GM10266 (cell line): ENCODE results near the gene VTN.

ENCODE experiments used
- DNase-seq: peaks from one replicate; pipeline ENCODE4 v3.0.0; 2012; ENCODE audit errors: extremely low spot score
- TF ChIP-seq, protein P1 (sequence below): IDR thresholded peaks from 2 replicates; pipeline ENCODE4 v1.5.1; 2012; ENCODE audit warnings: mild to moderate bottlenecking, low read depth; ENCODE audit not compliant: control insufficient read depth, insufficient read depth; ENCODE audit errors: missing control alignments

Gene VTN

DNA sequence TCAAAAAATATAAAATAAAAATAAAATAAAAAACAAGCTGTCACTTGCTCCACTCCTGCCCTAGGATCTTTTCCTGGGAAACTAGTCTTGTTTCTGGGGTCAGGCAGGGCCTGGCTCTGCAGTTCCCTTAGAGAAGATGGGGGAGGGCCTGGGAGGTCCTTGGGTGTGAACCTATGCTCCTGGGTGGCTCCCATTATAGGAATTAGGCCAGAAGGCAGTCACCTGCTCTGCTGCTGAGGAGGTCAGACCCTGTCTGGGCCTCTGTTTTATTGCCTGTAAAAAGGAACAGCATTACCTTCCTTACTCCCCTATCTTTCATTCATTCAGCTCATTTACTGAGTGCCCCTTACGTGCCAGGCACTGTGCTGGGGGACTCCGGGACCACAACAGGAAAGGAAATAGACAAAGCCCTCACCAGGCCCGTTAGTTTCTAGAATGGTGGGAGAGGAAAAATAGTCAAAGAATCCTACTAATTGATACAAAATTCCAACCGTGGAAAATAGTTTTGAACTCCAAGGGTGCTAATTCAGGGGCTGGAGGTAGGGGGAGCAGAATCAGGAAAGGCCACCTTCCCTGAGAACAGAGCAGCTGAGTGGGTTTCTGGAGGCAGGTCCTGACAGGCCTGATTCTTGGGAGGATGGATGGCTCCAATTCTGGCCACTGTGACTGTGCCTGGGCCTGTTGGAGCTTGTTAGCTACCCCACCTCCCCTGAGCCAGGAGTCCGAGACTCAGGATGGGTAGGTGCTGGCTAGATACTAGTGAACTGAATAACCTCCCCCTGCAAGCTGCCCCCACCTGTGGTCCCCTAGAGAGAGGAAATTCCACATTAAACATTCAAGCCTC is 37.2 kb upstream of the VTN start:
- DNase-seq, result no peak
- TF ChIP-seq, protein P1, sequence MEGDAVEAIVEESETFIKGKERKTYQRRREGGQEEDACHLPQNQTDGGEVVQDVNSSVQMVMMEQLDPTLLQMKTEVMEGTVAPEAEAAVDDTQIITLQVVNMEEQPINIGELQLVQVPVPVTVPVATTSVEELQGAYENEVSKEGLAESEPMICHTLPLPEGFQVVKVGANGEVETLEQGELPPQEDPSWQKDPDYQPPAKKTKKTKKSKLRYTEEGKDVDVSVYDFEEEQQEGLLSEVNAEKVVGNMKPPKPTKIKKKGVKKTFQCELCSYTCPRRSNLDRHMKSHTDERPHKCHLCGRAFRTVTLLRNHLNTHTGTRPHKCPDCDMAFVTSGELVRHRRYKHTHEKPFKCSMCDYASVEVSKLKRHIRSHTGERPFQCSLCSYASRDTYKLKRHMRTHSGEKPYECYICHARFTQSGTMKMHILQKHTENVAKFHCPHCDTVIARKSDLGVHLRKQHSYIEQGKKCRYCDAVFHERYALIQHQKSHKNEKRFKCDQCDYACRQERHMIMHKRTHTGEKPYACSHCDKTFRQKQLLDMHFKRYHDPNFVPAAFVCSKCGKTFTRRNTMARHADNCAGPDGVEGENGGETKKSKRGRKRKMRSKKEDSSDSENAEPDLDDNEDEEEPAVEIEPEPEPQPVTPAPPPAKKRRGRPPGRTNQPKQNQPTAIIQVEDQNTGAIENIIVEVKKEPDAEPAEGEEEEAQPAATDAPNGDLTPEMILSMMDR, result no peak

DNA sequence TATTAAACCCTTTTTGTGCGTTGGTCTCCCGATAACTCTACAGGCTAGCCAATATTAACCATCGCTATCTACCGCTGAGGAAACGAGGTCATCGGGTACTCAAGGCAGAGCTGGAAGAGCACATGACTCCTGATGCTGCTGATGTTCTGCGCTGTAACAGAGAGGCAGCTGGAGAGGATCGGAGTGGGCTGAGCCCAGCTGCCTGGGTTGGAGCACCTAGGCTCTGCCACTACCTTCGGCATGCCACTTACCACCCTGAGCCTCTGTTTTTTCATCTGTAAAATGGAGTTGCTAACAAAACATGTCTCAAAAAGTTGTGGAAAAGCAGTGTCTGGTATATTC is 36.3 kb upstream of the VTN start:
- DNase-seq, result no peak
- TF ChIP-seq, protein P1, result no peak

GRCh38 chr17:28405632-28406472 is 35.7 kb upstream of the VTN start, which contains the start of gene SLC46A1:
Gene SLC46A1, minus strand, starts transcription at chr17:28406212. Its CDS starts 98 bp downstream, at chr17:28406114.
- DNase-seq, result peak; percentile 89
- TF ChIP-seq, protein P1, result no peak

DNA sequence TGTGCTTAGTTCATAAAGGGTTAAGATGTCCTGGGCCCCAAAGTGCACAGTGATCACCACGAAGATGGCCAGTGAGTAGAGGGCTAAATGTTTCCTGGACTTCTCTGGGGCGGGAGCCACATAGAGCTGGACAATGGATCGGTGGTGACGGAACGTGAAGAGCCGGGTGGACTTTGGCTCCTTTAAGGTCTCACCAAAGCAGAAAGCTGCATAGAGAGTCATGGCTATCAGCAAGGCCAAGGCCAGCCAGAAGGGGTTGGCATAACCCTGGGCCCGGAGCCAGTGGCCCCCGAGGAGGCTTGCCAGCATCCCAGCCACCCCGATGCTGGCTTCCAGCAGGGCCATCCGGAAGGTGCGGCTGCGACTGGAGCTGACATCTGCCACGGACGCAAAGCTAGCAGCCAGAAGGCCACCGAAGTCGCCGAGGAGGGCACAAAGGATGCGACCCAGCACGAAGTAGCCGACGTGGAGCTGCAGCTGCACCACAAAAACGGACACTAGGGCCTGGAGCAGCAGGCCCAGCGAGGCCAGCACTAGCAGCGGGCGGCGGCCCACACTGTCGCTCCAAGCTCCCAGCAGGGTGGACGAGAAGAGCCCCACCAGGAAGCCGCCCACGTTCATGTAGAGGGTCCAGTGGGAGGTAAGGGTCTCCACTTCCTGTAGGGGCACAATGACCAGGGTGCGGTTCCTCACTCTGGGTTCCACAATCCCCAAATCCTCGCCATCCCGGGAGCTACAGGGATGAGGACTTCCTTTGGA is 34.9 kb upstream of the VTN start:
- TF ChIP-seq, protein P1, result no peak

DNA sequence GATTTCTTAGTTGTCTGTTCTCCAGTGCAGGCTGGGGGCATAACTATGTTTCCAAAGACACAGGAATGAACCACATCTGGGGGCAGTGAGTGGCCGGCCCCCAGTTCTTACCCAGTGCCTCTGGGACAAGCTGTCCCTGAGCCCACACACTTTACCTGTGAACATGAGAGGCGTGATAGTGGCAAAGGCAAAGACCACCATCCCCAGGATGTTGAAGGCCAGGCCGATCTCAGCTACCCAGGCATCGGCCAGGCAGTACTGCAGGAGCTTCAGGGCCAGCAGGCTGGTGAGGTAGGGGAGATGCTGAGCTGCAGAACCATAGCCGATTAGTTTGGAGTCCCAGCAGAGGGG is 34.3 kb upstream of the VTN start:
- no peak for DNase-seq
- TF ChIP-seq, protein P1, result no peak

More for the DNA sequence above, 34.9 kb upstream of the VTN start:
- DNase-seq, result no peak

DNA sequence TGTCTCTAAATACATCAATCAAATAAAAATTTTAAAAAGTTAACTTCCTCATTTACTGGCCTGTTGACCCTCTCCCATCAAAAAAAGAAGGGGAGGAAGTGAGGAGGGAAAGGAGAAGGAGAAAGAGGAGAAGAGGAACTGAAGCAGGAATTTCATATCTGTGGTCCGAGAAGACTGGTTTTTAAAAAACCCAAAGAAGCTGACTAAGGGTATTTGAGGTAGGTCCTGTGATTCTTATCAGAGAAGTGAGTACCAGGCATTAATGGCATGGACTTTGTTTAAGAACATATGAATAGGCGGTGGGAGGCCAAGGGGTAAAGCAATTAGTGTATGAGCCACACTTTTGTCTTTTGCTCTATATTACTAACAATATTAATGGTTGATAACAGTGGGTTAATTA is 33.9 kb upstream of the VTN start:
- no peak for DNase-seq

More for the DNA sequence above, 33.9 kb upstream of the VTN start:
- TF ChIP-seq, protein P1, result no peak
